ENCODE data around the gene TTC9B. TPM values are rescaled to one million over a fixed set of nuclear protein-coding genes. Genes with fewer than 3 reads are reported as not detected.

Gene TTC9B
- total and polyA plus RNA-seq, 2 of the 8 experiments (the other 6 are each of a cell fraction or from before 2014, with no cell fraction given) = 0.26 TPM; not detected in 1

DNA sequence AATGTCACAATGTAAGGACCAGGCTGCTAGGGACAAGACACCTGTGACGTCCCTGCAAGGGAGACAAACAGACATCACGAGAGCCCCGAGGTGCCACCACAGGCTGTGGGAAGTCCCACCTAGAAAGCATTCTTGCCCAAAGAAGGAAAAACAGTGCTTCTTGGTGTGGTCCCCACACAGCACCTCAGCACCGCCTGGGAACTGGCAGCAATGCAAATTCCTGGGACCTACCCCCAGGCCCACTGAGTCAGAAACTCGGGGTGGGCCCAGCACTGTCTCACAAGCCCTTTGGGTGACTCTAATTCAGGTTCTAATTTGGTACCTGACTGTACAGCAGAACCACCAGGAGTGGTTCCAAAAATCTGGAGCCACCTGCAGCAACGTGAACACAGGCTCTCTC, 22.1 kb upstream of the TTC9B start:
- POLR2A ChIA-PET (ENCODE audit: partially characterized antibody) = interaction anchor here (1.4 kb wide), 1 partner anchor 41 kb away, joined by 3 read pairs; no protein-coding TSS in a partner anchor
- no peak overlapping the region for H2AK5ac ChIP-seq (ENCODE audit: low read depth, low read length)
- CTCF ChIA-PET (ENCODE audit: partially characterized antibody) = interaction anchor here (1.5 kb wide), 1 partner anchor 9 kb away, joined by 6 read pairs; no protein-coding TSS in a partner anchor
- TF ChIP-seq TAF1 (IDR thresholded peaks at IDR 0.05; ENCODE audit: low read depth, low read length) (no peak), JUN (IDR thresholded peaks at IDR 0.05; ENCODE audit: low read depth, low read length) (no peak), SRF (IDR thresholded peaks at IDR 0.05; ENCODE audit: low read depth, low read length) (no peak), SUZ12 (IDR thresholded peaks at IDR 0.05; ENCODE audit: low read length) (no peak), TCF12 (IDR thresholded peaks at IDR 0.05; ENCODE audit: low read depth, low read length) (no peak), ASH2L (IDR thresholded peaks at IDR 0.05; ENCODE audit: low read length) (no peak), POU5F1 (IDR thresholded peaks at IDR 0.05; ENCODE audit: low read depth, low read length) (no peak), NRF1 (IDR thresholded peaks at IDR 0.05; ENCODE audit: low read depth, low read length) (no peak), SIX5 (IDR thresholded peaks at IDR 0.05; ENCODE audit: low read depth, low read length) (no peak), POLR2AphosphoS5 (IDR thresholded peaks at IDR 0.05; ENCODE audit: low read depth, low read length) (no peak), CBX8 (IDR thresholded peaks at IDR 0.05; ENCODE audit: borderline replicate concordance, low read depth, low read length) (no peak), EGR1 (IDR thresholded peaks at IDR 0.05; ENCODE audit: borderline replicate concordance, low read depth, low read length) (no peak), SP2 (IDR thresholded peaks at IDR 0.05; ENCODE audit: low read length) (no peak), CHD2 (IDR thresholded peaks at IDR 0.05; ENCODE audit: low read length) (no peak), MAX (IDR thresholded peaks at IDR 0.05) (no peak)
- TF ChIP-seq, protein P1, sequence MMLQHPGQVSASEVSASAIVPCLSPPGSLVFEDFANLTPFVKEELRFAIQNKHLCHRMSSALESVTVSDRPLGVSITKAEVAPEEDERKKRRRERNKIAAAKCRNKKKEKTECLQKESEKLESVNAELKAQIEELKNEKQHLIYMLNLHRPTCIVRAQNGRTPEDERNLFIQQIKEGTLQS (IDR thresholded peaks at IDR 0.05; ENCODE audit: insufficient read depth, low read depth, low read length) = no peak

More for the DNA sequence above, 22.1 kb upstream of the TTC9B start:
- Histone ChIP-seq H3K9ac (replicated peaks in 1 of 4; ENCODE audit: extremely low read depth in 1 of 4, low read depth in 3 of 4, low read length in 3 of 4) (no peak overlapping the region), H2BK5ac (ENCODE audit: low read depth, low read length) (no peak overlapping the region), H2BK20ac (ENCODE audit: low read length) (no peak overlapping the region), H3K18ac (ENCODE audit: extremely low read depth, low read length) (no peak overlapping the region), H2BK120ac (replicated peaks; ENCODE audit: low read depth, low read length) (no peak overlapping the region), H4K8ac (ENCODE audit: extremely low read depth, insufficient read depth, low read length) (no peak overlapping the region), H3K23ac (ENCODE audit: insufficient read length) (no peak overlapping the region), H3K27ac (ENCODE audit: low read depth, low read length) (no peak overlapping the region), H2BK15ac (ENCODE audit: low read length) (no peak overlapping the region), H4K20me1 (replicated peaks in 1 of 2; ENCODE audit: control insufficient read depth in 1 of 2, insufficient read depth in 2 of 2, low read length in 2 of 2) (peaks cover 2 to 8% of the 10 kb centered on the region in 2 experiments), H3K4me2 (ENCODE audit: insufficient read depth in 1 of 2, low read depth in 2 of 2, low read length in 2 of 2) (no peak overlapping the region), H3K23me2 (ENCODE audit: low read depth, low read length) (no peaks in the 10 kb centered on the region), H3K36me3 (ENCODE audit: control insufficient read depth in 2 of 4, insufficient read depth in 4 of 4, low read length in 3 of 4) (peaks cover 4 to 32% (median 10%) of the 10 kb centered on the region in 4 experiments; a peak in 5 of 8 replicates), H3K9me3 (ENCODE audit: insufficient read depth in 2 of 2, low read depth in 1 of 2, low read length in 1 of 2) (no peaks in the 10 kb centered on the region), H4K91ac (replicated peaks; ENCODE audit: insufficient read length, low read length) (no peak overlapping the region), H3K79me2 (ENCODE audit: control insufficient read depth in 1 of 2, insufficient read depth in 2 of 2, low read length in 2 of 2) (no peaks in the 10 kb centered on the region), H3K27me3 (replicated peaks in 1 of 4; ENCODE audit: control insufficient read depth in 3 of 4, extremely low read depth in 1 of 4, insufficient read depth in 3 of 4, low read length in 3 of 4) (no peaks in the 10 kb centered on the region), H3K4ac (replicated peaks; ENCODE audit: insufficient read length, low read depth, low read length) (no peak overlapping the region), H3K4me1 (replicated peaks in 1 of 4; ENCODE audit: control insufficient read depth in 3 of 4, insufficient read depth in 4 of 4, low read length in 3 of 4) (no peaks in the 10 kb centered on the region; a peak in 1 of 7 replicates), H3K4me3 (ENCODE audit: extremely low read depth in 1 of 4, insufficient read depth in 2 of 4, low read depth in 3 of 4, low read length in 4 of 4) (no peak overlapping the region), H3K79me1 (ENCODE audit: low read depth, low read length) (peaks cover 2% of the 10 kb centered on the region; the same call in 1 of the 2 replicates), H2AFZ (ENCODE audit: low read length) (no peak overlapping the region), H3K56ac (replicated peaks; ENCODE audit: insufficient read length, low read depth, low read length) (no peak overlapping the region), H2BK12ac (ENCODE audit: low read depth, low read length) (no peak overlapping the region), H3K14ac (ENCODE audit: insufficient read length) (no peak overlapping the region), H4K5ac (ENCODE audit: insufficient read length, low read depth, low read length) (no peak overlapping the region)
- FAIRE-seq = no peak
- 91% methylated on average over 6 of the region's 6 CpGs; no CpG with 5 or more reads in 1 of the 2 experiments for WGBS, 2 experiments (ENCODE audit: extremely low coverage in 1 of 2, insufficient coverage in 1 of 2, insufficient read length in 1 of 2, insufficient replicate concordance in 2 of 2, low coverage in 1 of 2, low lambda C conversion rate in 2 of 2, missing lambda C conversion rate in 1 of 2)
- no peak for DNase-seq (ENCODE audit: low read depth in 1 of 2, low spot score in 2 of 2)

Data from H1 (cell line).